ENCODE measurements around the gene RIPPLY2. TPM values are rescaled to one million over a fixed set of nuclear protein-coding genes. Genes with fewer than 3 reads are reported as not detected.
"Not testable (repeated sequence)": the region's sequence is repeated elsewhere in the genome, so short reads cannot be mapped to it uniquely, and the experiment has no call there.

The RIPPLY2 gene
- total and polyA plus RNA-seq, 8 donors: not detected

DNA sequence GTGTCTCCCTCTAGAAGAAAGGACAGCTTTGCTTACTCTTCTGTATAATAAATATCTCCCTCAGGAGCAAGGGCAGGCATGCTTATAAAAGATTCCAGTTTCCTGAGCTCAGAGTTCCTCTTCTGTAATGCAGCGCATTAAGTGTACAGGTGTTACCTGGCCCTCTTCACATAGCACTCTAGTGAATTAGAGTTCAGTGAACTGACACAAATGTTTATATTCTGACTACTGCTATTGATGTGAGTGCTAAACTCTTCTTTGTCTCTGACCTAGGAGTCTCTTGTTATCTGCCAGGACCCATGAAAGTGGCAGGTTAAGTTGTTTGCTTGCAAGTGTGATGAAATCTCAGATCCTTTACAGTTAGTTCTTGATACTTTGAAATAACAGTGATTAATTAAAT lies 39.9 kb downstream of the RIPPLY2 start:
- H3K27me3 ChIP-seq: no peaks in the 10 kb centered on the region
- H3K9me3 ChIP-seq: peaks cover 0 to 7% of the 10 kb centered on the region in 2 donors
- no peak for DNase-seq
- H3K36me3 ChIP-seq: no peaks in the 10 kb centered on the region
- H3K4me3 ChIP-seq: no peak overlapping the region
- TF ChIP-seq, protein P1, sequence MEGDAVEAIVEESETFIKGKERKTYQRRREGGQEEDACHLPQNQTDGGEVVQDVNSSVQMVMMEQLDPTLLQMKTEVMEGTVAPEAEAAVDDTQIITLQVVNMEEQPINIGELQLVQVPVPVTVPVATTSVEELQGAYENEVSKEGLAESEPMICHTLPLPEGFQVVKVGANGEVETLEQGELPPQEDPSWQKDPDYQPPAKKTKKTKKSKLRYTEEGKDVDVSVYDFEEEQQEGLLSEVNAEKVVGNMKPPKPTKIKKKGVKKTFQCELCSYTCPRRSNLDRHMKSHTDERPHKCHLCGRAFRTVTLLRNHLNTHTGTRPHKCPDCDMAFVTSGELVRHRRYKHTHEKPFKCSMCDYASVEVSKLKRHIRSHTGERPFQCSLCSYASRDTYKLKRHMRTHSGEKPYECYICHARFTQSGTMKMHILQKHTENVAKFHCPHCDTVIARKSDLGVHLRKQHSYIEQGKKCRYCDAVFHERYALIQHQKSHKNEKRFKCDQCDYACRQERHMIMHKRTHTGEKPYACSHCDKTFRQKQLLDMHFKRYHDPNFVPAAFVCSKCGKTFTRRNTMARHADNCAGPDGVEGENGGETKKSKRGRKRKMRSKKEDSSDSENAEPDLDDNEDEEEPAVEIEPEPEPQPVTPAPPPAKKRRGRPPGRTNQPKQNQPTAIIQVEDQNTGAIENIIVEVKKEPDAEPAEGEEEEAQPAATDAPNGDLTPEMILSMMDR (IDR thresholded peaks at IDR 0.05): no peak
- no peaks in the 10 kb centered on the region for H3K4me1 ChIP-seq
- ATAC-seq: peak; percentile 86
- intact Hi-C loops (cut with DNase I): no loop called here
- H3K27ac ChIP-seq: no peak overlapping the region

DNA sequence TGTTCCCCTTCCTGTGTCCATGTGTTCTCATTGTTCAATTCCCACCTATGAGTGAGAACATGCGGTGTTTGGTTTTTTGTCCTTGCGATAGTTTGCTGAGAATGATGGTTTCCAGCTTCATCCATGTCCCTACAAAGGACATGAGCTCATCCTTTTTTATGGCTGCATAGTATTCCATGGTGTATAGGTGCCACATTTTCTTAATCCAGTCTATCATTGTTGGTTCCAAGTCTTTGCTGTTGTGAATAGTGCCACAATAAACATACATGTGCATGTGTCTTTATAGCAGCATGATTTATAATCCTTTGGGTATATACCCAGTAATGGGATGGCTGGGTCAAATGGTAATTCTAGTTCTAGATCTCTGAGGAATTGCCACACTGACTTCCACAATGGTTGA lies 43.9 kb downstream of the RIPPLY2 start:
- H3K27me3 ChIP-seq; H3K36me3 ChIP-seq; ATAC-seq; H3K4me3 ChIP-seq; H3K27ac ChIP-seq; intact Hi-C loops (cut with DNase I); H3K4me1 ChIP-seq; DNase-seq: not testable (repeated sequence)
- H3K9me3 ChIP-seq: peaks cover 0 to 10% of the 10 kb centered on the region in 2 donors

DNA sequence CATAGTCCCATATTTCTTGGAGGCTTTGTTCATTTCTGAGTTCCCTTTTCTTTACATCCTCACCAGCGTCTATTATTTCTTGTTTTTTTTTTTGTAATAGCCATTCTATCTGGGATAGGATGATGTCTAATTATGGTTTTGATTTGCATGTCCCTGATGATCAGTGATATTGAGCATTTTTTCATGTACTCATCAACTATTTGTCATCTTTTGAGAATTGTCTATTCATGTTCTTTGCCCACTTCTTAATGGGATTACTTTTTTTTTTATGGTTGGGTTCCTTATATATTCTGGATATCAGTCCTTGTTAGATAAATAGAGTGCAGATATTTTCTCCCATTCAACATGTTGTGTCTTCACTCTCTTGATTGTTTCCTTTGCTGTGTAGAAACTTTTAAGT lies 48.5 kb downstream of the RIPPLY2 start:
- intact Hi-C loops (cut with DNase I): no loop called here
- TF ChIP-seq, protein P1 (IDR thresholded peaks at IDR 0.05): no peak
- Histone ChIP-seq H3K27me3 (no peaks in the 10 kb centered on the region), H3K4me1 (no peaks in the 10 kb centered on the region), H3K4me3 (no peak overlapping the region), H3K27ac (no peak overlapping the region), H3K36me3 (no peaks in the 10 kb centered on the region), H3K9me3 (peaks cover 0 to 18% of the 10 kb centered on the region in 2 donors)
- DNase-seq: no peak
- no peak for ATAC-seq

DNA sequence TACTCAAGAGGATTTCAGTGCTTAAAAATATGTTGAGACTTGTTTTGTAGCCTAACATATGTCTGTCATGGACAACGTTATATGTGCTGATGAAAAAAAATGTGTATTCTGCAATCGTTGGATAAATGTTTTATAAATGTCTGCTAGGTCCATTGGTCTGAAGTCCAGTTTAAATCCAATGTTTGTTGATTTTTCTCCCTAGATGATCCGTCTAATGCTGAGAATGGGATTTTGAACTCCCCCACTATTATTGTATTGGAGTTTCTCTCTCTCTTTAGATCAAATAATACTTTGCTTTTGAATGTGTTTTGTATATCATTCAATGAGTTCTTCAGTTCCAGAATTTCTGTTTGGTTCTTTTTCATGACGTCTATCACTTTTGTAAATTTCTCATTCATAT lies 51.2 kb downstream of the RIPPLY2 start:
- Histone ChIP-seq H3K4me3 (no peak overlapping the region), H3K27ac (no peak overlapping the region), H3K9me3 (peaks cover 0 to 11% of the 10 kb centered on the region in 2 donors), H3K27me3 (no peaks in the 10 kb centered on the region), H3K4me1 (no peaks in the 10 kb centered on the region), H3K36me3 (no peaks in the 10 kb centered on the region)
- no peak for ATAC-seq
- TF ChIP-seq, protein P1 (IDR thresholded peaks at IDR 0.05): no peak
- intact Hi-C loops (cut with DNase I): no loop called here
- DNase-seq: no peak

DNA sequence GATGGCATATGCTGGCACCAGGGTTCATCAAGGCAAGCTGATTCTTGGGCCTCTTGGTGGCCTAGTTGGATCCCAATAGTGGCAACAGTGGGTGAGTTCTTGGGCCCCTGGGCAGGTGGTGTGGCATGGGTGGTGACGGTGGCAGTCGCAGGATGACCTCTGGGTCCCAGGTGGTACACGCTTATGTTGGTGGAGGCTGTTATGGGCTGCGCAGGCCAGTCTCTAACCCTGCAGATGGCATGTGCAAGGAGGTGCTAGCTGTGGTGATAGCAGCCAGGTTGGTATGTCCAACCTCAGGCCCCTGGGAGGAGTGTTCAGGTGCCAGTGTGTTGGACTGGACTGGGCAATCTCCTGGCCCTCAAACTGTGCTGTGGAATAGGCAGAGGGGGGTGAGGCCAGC lies 52.5 kb downstream of the RIPPLY2 start:
- intact Hi-C loops (cut with DNase I): no loop called here
- Histone ChIP-seq H3K9me3 (peaks cover 0 to 11% of the 10 kb centered on the region in 2 donors), H3K4me1 (no peaks in the 10 kb centered on the region), H3K4me3 (no peak overlapping the region), H3K27me3 (no peaks in the 10 kb centered on the region), H3K27ac (no peak overlapping the region), H3K36me3 (no peaks in the 10 kb centered on the region)
- ATAC-seq (no peak), DNase-seq (peak in 1 of 4 donors; percentile 28)
- TF ChIP-seq, protein P1 (IDR thresholded peaks at IDR 0.05): no peak

Other genes with a start within 250 kb of the RIPPLY2 start
- under 1 TPM; 0.05 to 0.20 TPM for gene SNAP91, start 144.3 kb upstream of the RIPPLY2 start, total RNA-seq
- gene SNAP91, start 144.3 kb upstream of the RIPPLY2 start, polyA plus RNA-seq (ENCODE audit: insufficient read length in 6 of 6): 1 to 10 TPM in 4 of 6 donors, under 1 TPM in 2; 0.69 to 1.5 (median 1.2) TPM
- gene CYB5R4, start 6.3 kb downstream of the RIPPLY2 start, total RNA-seq: 10 to 100 TPM; 23.1 to 44.3 TPM
- 10 to 100 TPM in 5 of 6 donors, 1 to 10 TPM in 1; 9.0 to 15.0 (median 12.3) TPM for gene CYB5R4, start 6.3 kb downstream of the RIPPLY2 start, polyA plus RNA-seq (ENCODE audit: insufficient read length in 6 of 6)
- 1 to 10 TPM in 1 of 2 donors, under 1 TPM in 1; 0.76 to 1.2 TPM for gene MRAP2, start 180.4 kb downstream of the RIPPLY2 start, total RNA-seq
- gene MRAP2, start 180.4 kb downstream of the RIPPLY2 start, polyA plus RNA-seq (ENCODE audit: insufficient read length in 6 of 6): 10 to 100 TPM in 1 of 6 donors, 1 to 10 TPM in 5; 5.7 to 10.9 (median 6.4) TPM